Prostate gland (tissue), 2 donors: Measurements from ENCODE around the gene SLC6A2.

Source experiments
- POLR2A ChIP-seq: fragments of 450-650 bp; IDR thresholded peaks from one replicate; pipeline ENCODE4 v1.6.1; 2016; ENCODE audit warnings: antibody characterized with exemption, mild to moderate bottlenecking
- TF ChIP-seq, protein P1 (sequence below), 4 experiments: fragments of 200-600 bp in 2 of 4; fragments of 450-650 bp in 2 of 4; sonication (generic) in 2 of 4; IDR thresholded peaks; 1 replicate in 3 of 4; 2 replicates in 1 of 4; pipeline ENCODE4 v1.5.1; 2016 to 2019; ENCODE audit warnings: antibody characterized with exemption in 4 of 4, mild to moderate bottlenecking in 2 of 4, moderate library complexity in 2 of 4

GRCh38 chr16:55630774-55631173, 25.0 kb upstream of the SLC6A2 start:
- TF ChIP-seq, protein P1, sequence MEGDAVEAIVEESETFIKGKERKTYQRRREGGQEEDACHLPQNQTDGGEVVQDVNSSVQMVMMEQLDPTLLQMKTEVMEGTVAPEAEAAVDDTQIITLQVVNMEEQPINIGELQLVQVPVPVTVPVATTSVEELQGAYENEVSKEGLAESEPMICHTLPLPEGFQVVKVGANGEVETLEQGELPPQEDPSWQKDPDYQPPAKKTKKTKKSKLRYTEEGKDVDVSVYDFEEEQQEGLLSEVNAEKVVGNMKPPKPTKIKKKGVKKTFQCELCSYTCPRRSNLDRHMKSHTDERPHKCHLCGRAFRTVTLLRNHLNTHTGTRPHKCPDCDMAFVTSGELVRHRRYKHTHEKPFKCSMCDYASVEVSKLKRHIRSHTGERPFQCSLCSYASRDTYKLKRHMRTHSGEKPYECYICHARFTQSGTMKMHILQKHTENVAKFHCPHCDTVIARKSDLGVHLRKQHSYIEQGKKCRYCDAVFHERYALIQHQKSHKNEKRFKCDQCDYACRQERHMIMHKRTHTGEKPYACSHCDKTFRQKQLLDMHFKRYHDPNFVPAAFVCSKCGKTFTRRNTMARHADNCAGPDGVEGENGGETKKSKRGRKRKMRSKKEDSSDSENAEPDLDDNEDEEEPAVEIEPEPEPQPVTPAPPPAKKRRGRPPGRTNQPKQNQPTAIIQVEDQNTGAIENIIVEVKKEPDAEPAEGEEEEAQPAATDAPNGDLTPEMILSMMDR (IDR thresholded peaks at IDR 0.05): no peak
- no peak for TF ChIP-seq POLR2A
